Suprapubic skin (tissue), 3 donors: ENCODE data around the gene LCMT1.

Experiments used
- CTCF ChIP-seq, 2 donors: fragments of 200-600 bp in 1 of 2; fragments of 450-650 bp in 1 of 2; sonication (generic) in 1 of 2; IDR thresholded peaks; one replicate each; pipeline ENCODE4 v1.5.1; 2016 to 2019; ENCODE audit warnings: antibody characterized with exemption in 2 of 2, mild to moderate bottlenecking in 1 of 2, moderate library complexity in 1 of 2
- POLR2A ChIP-seq, 2 donors: fragments of 450-650 bp; IDR thresholded peaks; one replicate each; pipeline ENCODE4 v1.6.1; 2017; ENCODE audit warnings: antibody characterized with exemption in 2 of 2, mild to moderate bottlenecking in 2 of 2, moderate library complexity in 2 of 2

- TF ChIP-seq POLR2A (IDR thresholded peaks at IDR 0.05), result no peak
- TF ChIP-seq CTCF (IDR thresholded peaks at IDR 0.05), result no peak
Observed at GRCh38 chr16:25171390-25171789, 59.8 kb downstream of the LCMT1 start.
